GF-D8 (cell line): ENCODE data around the gene GLIS1.

Source experiments
- DNase-seq: peaks from one replicate; lab custom pipeline; 2025; lab: John Stamatoyannopoulos, UW

GLIS1 gene

DNA sequence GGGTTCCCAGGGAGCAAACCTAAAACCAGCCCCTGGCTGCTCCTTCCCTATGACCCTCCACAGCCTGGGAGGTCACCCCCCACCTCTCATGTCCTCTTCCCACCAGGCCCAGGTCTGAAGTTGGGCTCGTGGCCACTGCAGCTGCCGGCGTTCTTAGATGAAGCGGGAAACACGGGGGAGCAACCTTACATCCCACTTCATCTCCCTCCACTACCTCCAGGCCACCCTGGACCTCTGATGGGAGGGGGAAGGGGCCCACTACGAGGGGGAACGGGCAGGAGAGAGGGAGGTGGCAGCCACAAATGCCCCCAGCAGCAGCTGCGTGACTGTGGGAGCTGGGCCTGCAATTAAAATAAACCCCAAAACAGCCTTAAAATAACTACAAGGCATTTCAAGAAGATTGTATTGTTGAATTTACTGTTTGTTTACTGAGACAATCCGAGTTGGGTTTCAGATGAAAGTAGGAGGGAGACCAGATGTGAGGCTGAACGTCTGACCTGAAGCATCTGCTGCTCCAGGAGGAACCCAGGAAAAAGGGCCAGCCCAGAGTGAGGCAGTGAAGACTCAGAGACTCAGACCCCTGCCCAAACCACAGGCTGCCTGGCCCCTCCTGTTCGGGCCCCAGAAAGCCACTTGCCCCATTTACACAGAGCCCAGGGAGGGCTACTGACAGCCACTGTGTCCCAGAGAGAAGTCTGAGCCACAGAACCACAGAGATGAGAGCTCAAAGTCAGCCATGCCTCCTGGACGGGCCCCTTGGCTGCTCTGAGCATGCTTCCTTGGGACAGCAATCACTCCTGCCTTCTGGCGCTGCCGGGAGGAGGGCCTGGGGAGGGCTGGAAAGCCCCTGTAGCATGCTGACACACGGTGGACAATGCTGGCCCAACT, 59.8 kb downstream of the GLIS1 start:
- DNase-seq = no peak

DNA sequence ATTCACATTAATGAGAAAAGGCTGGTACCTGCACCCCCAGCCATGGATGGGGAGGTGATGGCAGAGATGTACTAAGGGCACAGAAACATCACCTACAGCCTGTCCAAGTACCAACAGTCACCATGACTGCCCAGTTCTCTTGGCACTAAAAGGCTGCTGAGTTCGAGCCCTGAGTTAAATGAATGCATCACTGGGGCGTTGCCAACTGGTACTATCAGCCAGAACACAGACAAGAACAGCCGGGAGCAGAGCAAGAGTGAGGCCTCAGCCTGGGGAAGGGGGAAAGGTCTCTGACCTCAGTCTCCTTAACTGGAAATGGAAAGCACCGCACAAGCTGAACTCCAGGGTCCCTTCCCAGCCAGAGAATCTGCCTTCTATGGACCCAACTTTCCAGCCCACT, 60.5 kb downstream of the GLIS1 start:
- DNase-seq = no peak

DNA sequence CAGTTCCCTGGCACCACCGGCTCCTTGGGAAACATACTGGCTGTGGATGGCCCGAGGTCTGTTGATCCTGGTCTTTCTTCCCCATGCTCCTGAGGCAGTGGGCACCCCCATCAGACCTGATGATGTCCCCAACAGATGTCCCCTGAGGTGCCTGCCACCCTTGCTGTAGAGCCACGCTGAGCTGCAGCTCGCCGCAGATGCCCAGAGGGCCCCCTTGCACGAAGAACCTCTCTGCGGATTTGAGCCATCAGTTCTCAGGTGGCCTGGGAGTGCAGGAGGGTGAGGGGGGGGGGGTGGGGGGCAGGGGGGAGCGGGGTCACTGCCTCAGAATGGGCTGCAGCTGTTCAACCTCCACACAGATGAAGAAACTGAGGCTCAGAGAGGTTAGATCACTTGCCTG, 60.9 kb downstream of the GLIS1 start:
- no peak for DNase-seq

- DNase-seq = no peak
These were observed 61.5 kb downstream of the GLIS1 start for GRCh38 chr1:53677486-53677885.

- no peak for DNase-seq
These were observed 66.2 kb downstream of the GLIS1 start for GRCh38 chr1:53672785-53673184.

GRCh38 chr1:53672243-53672642, 66.7 kb downstream of the GLIS1 start:
- DNase-seq = no peak

GRCh38 chr1:53669621-53670191, 69.3 kb downstream of the GLIS1 start:
- no peak for DNase-seq

DNA sequence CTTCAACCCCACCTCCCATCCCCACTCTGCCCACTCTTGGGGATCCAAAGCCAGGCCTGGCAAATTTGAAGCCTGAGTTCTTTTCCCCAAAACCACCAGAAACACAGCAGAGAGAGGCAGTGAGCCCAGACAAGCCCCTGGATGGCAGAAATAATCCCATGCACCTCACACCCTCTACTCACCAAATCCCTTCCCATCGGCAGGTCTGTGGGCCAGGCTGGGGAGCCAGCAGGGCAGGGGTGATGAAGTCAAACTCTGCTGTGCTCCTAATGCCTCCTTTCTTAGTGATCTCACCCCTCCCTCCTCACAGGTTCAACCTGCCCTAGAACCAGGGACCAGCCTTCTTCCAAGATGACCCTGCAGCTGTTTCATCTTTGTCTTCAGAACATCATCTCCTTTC, 72.4 kb downstream of the GLIS1 start:
- DNase-seq = no peak

DNA sequence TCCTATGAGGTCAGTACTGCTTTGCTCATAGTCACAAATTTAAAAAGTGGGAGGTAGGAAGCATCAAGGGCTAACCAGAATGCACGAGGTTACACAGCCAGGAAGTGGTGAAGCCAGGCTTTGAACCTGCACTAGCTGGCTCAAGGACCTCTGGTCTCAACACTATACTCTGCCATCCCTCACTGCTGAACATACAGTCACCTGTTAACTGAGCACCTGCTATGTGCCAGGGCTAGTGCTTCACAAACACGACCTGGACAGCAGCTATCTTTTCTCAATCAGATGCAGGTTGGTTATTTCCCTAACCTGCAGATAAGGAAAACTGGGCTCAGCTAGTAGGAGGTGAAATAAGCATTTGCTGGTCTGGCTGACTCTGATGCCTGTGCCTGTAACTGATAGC, 73.0 kb downstream of the GLIS1 start:
- no peak for DNase-seq

- DNase-seq = no peak
These were observed 75.2 kb downstream of the GLIS1 start for GRCh38 chr1:53663529-53664300.

GRCh38 chr1:53662951-53663350, 76.0 kb downstream of the GLIS1 start:
- DNase-seq = no peak

DNA sequence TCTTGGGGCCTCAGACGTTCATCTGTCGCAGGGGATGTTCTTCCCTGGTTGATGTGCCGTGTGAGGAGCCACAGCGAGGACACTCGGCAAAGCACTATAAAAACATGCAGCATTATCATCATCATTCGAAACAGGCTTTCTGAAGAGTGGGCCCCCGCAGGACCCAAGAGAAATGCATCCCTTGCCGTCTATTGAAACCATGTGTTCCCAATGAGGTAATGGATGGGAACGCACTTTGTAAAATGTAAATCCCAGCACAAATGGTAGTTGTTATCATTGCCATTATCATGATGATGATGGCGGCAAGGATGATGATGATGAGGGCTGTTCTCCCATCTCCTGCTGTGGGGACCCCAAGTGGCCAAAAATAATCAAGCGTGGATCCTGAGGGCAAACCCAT, 76.8 kb downstream of the GLIS1 start:
- DNase-seq = no peak

DNA sequence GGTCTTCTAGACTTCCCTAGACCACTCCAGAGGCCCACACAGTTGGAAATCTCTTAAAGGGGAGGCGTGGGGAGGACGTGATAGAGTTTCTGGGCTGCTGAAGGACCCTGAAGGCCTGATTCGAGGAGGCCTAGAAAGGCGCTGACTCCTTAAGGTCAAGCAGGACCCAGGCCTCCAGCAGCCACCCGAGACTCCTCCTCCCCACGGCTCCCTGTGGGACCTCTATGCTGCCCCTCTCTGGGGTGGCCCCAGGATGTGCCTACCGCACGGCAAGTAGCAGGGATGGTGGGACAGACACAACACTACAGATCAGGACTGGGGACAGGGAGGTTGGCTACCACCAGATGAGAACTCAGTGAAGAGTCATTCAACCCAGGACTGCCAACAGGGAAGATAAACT, 77.5 kb downstream of the GLIS1 start:
- DNase-seq = no peak

DNA sequence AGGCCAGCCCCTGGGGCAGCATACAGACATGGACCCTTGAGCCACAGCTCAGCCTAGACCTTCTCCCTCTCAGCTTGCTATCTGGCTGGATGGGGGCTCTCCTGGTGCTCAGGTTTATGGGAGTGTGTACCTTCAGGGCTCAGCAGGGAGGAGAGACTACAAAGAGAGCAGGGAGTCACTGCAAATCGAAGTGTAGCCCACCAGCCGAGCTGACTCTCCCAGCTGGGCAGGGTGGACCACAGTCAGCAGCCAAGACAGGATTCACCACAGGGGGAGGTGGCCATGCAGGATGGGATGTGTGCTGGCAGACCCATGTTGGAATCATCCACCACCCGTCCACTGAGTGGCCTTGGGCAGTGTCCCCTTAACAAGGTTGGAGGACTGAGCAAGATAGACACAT, 78.3 kb downstream of the GLIS1 start:
- no peak for DNase-seq

DNA sequence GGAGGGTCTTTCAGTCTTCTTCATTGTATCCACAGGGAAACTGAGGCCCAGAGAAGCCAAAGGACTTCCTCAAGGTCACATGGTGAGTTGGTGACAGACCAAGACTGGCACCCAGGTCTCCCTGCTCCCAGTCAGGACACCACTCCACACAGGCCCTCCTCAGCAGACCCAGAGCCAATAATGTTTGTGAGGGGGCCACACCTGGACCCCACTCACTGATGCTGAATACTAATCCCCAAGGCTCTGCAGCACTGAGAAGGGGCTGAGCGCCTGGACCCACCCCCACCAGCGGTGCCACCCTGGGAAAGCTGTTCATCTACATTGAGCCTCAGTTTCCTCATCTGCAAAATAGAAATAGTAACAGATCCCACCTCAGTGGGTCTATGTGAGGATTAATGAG, 79.5 kb downstream of the GLIS1 start:
- no peak for DNase-seq

DNA sequence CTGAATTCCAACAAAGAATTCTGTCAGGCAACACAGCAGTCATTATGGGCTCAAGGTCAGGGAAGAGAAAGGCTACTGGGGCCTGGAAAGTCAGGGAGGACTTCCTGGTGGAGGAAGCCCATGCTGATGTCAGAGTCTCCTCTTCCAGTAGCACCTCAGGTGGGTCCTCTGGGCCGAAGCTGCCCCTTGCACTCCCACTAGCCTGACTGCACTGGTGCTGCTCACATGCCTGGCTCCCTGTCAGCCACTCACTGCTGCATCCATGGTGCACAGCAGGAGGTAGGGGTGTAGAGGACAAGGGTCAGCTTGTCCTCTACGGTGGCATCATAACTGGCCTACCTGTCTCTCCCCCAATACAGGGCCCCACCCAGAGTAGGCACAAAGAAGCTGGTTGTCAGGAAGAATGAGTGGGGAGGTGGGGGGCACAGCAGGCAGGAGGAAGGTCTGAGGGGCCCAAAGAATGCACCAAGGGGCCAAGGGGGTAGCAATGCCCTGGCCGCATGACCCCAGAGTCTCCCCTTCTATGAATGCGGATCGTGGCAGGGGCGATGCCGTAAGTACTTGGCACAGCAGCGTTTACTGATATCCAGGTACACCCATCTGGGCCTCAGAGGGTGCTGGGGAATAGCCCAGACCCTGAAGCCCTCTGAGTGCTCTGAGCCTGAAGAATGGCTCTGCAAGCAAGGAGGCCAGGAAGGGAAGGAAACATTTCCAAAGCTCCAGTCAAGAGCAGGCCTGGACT, 80.3 kb downstream of the GLIS1 start:
- DNase-seq = no peak

GRCh38 chr1:53657891-53658396, 81.0 kb downstream of the GLIS1 start:
- no peak for DNase-seq

GRCh38 chr1:53657531-53657805, 81.5 kb downstream of the GLIS1 start:
- no peak for DNase-seq

- DNase-seq = no peak
These were observed 82.0 kb downstream of the GLIS1 start for GRCh38 chr1:53656747-53657530.

DNA sequence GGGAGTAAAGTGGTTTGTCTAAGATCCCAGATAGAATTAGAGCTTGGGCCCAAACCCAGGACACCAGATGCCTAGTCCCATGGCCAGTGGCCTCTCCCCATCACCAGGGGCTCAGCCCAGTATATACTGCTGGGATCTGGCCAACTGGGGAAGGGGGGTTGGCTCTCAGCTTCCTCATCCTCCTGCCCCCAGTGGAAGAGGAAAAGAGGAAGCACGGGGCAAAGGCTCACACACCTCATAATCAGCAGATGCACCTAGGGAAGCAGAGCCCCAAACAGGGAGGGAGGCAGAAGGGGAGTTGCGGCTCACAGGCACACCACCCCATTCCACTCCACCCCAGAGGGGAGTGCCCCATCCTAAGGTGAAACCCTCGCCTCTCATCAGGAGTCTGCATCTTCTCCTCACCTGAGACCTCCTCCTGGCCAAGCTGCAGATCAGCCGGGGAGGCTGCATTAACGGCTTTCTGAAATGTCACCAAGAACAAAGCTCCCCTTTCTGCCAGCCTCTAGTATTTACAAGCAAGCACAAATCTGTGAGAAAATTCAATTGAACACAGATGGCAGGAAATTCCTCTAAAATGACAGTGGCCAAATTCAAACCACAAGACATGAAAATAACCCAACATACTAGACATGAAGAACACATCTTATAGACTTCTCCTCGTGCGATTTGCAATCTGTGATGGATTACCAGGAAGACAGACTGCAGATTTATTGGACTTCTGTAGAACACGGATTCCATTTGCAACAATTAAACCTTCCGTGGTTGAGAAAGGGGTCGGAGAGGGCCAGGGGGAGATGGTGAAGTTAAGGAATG, 82.8 kb downstream of the GLIS1 start:
- DNase-seq = no peak
